Measurements from ENCODE around the gene BAZ1A.

GRCh38 chr14:34721129-34721528 is 154.0 kb downstream of the BAZ1A start:
- TF ChIP-seq CTCF (IDR thresholded peaks at IDR 0.05; ENCODE audit: low read depth, low read length, missing input control): no peak
- TF ChIP-seq YY1 (IDR thresholded peaks at IDR 0.05): no peak
- TF ChIP-seq JUND (IDR thresholded peaks at IDR 0.05): no peak
- TF ChIP-seq MAX (IDR thresholded peaks at IDR 0.05): no peak
- TF ChIP-seq RXRA (IDR thresholded peaks at IDR 0.05): no peak
- TF ChIP-seq SP1 (IDR thresholded peaks at IDR 0.05): no peak
- no peak for TF ChIP-seq ATF3 (IDR thresholded peaks at IDR 0.05)
- TF ChIP-seq EGR1 (IDR thresholded peaks at IDR 0.05; ENCODE audit: low read depth in 2 of 2): no peak
- TF ChIP-seq NR2F2 (IDR thresholded peaks at IDR 0.05): no peak
- TF ChIP-seq GABPA (IDR thresholded peaks at IDR 0.05 in 1 of 2, conservative IDR thresholded peaks at IDR 0.05 in 1 of 2): no peak
- no peak for TF ChIP-seq ZBTB33 (IDR thresholded peaks at IDR 0.05)

All from liver (tissue), 3 donors.